Memory B cell (primary cell): ENCODE data around the gene MYO5A.
A peak's percentile ranks its signal among the peaks of the same experiment; 100 is the strongest.

ENCODE experiments used
- ATAC-seq: fragments of 150-1000 bp; cut with Tn5 transposase; 2 replicates; pipeline ENCODE4 v1.10.0; 2021; ENCODE audit warnings: low read depth, mild to moderate bottlenecking, moderate library complexity
- DNase-seq, 2 donors: peaks; one replicate each; pipeline ENCODE4 v3.0.0; 2022; ENCODE audit warnings: low spot score in 2 of 2
- H3K27ac Mint-ChIP-seq: one replicate; pipeline ENCODE4 v1.8.0; 2022; ENCODE audit warnings: mild to moderate bottlenecking, moderate library complexity, mixed read lengths
- H3K27me3 Mint-ChIP-seq: one replicate; pipeline ENCODE4 v1.8.0; 2022; ENCODE audit warnings: mixed read lengths
- H3K36me3 Mint-ChIP-seq: one replicate; pipeline ENCODE4 v1.8.0; 2022; ENCODE audit warnings: mild to moderate bottlenecking, mixed read lengths
- H3K4me1 Mint-ChIP-seq: one replicate; pipeline ENCODE4 v1.8.0; 2022; ENCODE audit warnings: mixed read lengths
- H3K4me3 Mint-ChIP-seq: one replicate; pipeline ENCODE4 v1.8.0; 2022; ENCODE audit warnings: mild to moderate bottlenecking, moderate library complexity, mixed read lengths
- H3K9me3 Mint-ChIP-seq: one replicate; pipeline ENCODE4 v1.8.0; 2022; ENCODE audit warnings: mixed read lengths

Gene MYO5A

DNA sequence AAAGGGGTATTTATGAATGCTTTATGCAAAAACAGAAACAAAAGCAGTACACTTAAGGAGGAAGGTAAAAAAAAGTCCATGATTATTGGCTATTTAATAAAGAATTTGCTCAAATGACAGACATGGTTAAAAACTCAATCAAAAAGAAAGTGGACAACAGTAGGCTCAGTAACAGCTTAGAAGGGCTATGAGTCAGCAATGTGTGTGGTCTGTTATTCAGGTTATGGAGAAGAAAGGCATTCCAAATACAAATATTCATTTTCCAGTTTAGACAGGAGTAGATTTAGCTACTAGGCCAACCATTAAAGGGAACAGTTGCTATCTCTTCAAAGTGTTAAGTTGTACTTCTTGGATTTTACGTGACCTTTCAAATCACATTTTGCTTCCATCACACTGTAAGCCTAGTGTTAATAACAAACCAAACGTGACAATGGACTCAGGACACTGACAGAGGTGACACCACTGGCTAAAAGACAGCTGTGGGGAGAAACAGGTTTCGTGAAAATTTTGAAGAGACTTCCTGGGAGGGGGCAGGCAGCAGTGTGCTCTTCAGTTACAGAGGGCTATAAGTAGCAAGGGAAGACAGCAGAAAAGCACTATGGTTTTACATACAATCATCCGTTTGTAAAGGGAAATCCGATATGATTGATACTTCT lies 191.4 kb downstream of the MYO5A start:
- H3K36me3 Mint-ChIP-seq: peaks cover 20% of the 10 kb centered on the region
- H3K9me3 Mint-ChIP-seq: no peaks in the 10 kb centered on the region
- DNase-seq (no peak), ATAC-seq (no peak)
- H3K4me1 Mint-ChIP-seq: peaks cover 2% of the 10 kb centered on the region
- H3K4me3 Mint-ChIP-seq: no peak overlapping the region
- peak overlapping the region; percentile 60 for H3K27ac Mint-ChIP-seq
- H3K27me3 Mint-ChIP-seq: no peaks in the 10 kb centered on the region

DNA sequence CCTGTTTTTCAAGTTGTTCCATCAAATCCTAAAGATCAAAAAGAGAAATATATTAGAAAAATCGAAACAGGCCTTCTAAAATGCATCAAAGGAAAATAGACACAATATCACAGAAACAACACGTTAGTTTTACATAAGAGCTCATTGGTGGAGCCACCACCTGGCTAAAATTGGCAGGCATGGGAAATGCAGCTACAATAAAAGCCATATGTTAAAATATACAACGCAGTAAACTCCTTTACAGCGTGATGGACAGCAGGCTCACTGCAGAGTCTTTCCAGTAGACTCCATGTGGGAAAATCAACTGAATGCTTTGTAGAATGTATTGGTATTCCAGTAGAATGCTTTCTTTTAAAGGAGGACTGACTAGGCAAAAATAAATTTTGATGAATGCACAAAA lies 192.2 kb downstream of the MYO5A start:
- Mint-ChIP-seq H3K9me3 (no peaks in the 10 kb centered on the region), H3K27ac (peak overlapping the region; percentile 60), H3K36me3 (peaks cover 20% of the 10 kb centered on the region), H3K4me3 (no peak overlapping the region), H3K27me3 (no peaks in the 10 kb centered on the region), H3K4me1 (peaks cover 4% of the 10 kb centered on the region)
- ATAC-seq (no peak), DNase-seq (no peak)

DNA sequence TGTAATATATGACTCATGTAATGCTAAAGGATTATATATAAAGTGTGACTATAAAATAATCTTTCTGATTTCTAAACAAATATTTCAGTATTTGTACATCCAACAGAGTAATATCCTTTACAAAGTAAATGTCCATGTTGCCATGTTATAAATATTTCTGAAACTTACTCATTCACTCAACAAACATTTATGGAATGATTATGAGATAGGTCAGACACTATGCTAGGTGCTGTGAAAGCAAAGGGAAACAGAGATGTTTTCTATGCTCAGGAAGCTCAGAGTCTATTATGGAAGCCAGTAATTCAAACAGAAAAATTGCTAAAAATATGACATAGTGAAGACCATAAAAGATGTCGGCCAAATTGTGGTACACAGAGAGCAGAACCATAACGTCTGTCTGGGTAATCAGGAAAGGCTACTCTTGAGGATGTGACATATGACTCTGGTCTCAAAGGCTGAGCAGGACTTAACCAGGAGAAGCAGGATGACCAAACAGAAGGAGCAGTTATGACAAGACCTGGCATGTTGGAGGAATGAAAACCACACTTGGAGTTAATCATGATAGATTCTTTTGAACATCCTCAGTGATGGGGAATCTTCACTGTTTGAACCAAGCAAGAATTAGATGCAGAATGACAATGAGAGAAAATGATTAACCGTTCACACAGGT lies 194.1 kb downstream of the MYO5A start:
- DNase-seq (no peak), ATAC-seq (no peak)
- peaks cover 7% of the 10 kb centered on the region for H3K4me1 Mint-ChIP-seq
- H3K27me3 Mint-ChIP-seq: no peaks in the 10 kb centered on the region
- H3K27ac Mint-ChIP-seq: no peak overlapping the region
- no peak overlapping the region for H3K4me3 Mint-ChIP-seq
- peaks cover 19% of the 10 kb centered on the region for H3K36me3 Mint-ChIP-seq
- no peaks in the 10 kb centered on the region for H3K9me3 Mint-ChIP-seq

DNA sequence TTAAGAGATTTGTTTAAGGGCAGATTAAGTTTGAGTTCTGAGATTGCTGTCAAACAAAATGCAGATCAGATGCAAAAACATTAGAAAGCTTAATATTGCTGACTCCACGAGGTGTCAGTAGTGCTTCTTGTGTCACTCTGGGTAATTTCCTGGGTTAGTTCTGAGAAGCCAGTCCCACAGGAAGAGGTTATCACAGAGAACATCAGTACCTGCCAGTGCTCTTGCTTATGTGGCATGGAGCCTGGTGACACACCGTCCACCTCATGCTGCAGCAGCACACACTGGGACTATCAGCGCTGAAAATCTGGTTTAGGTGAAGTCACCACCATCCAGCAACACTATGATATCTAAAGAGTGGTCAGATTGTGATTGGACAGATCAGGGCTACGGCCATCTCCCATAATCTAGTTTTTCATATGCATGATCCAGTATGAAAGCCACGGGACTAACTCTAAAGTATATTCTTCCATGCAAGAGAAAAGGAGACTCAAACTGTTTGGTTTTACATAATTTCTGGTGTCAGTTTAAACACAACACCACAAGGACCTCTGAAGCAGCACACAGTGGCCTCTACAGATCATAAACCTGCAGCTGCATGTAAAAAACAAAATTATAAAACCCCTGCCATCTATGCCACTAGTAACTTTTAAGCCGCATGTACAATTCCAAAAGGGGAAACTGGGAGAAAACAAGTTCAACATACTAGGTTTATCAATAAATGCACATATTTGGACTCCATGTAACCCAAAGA lies 197.0 kb downstream of the MYO5A start:
- H3K27me3 Mint-ChIP-seq: no peaks in the 10 kb centered on the region
- peak; percentile 96 for ATAC-seq
- peak; percentile 21 to 37 for DNase-seq
- H3K4me1 Mint-ChIP-seq: peaks cover 7% of the 10 kb centered on the region
- no peaks in the 10 kb centered on the region for H3K9me3 Mint-ChIP-seq
- peak overlapping the region; percentile 86 for H3K27ac Mint-ChIP-seq
- peak overlapping the region; percentile 27 for H3K4me3 Mint-ChIP-seq
- peaks cover 21% of the 10 kb centered on the region for H3K36me3 Mint-ChIP-seq

DNA sequence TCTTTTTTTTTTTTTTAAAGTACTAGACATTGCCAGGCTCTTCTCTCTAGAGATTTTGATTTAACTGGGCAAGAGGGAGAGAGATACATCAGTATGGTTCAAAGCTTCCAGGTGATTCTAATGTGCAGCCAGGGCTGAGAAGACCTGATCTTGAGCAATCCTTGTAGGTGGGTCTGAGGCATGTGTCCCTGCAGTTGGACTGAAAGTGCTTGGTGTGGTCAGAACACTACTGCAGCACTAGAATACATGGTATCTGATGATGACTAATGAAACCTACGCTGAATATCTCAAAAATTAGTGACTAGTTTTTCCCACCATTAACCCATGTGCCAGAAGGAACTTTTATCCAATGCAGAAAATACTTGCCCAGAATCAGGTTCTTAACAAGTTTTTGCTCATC lies 198.7 kb downstream of the MYO5A start:
- no peak overlapping the region for H3K27ac Mint-ChIP-seq
- peaks cover 7% of the 10 kb centered on the region for H3K4me1 Mint-ChIP-seq
- H3K36me3 Mint-ChIP-seq: peaks cover 23% of the 10 kb centered on the region
- ATAC-seq (no peak), DNase-seq (no peak)
- no peaks in the 10 kb centered on the region for H3K9me3 Mint-ChIP-seq
- H3K4me3 Mint-ChIP-seq: no peak overlapping the region
- H3K27me3 Mint-ChIP-seq: no peaks in the 10 kb centered on the region

- Mint-ChIP-seq H3K27me3 (no peaks in the 10 kb centered on the region), H3K4me1 (peaks cover 7% of the 10 kb centered on the region), H3K9me3 (no peaks in the 10 kb centered on the region), H3K27ac (no peak overlapping the region), H3K4me3 (no peak overlapping the region), H3K36me3 (peaks cover 18% of the 10 kb centered on the region)
- DNase-seq (no peak), ATAC-seq (no peak)
Observed at GRCh38 chr15:52329150-52329549, 199.5 kb downstream of the MYO5A start.

DNA sequence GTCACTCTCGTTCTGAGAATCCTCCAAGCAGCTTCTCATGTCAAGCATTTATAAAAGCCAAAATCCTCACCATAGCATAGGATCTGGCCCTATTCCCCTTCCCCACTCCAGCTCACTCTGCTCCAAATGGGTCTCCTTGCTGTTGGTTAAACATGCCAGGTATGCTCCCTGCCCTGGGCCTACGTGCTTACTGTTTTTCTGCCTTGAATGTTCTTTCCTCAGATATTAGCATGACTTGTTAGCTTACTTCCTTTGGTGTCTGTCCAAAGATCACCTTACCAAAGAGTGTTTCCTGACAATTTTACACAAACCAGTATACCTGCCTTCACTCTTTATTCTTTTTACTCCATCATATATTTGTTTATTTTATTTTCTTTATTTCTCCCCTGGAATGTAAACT lies 200.0 kb downstream of the MYO5A start:
- no peak for DNase-seq
- Mint-ChIP-seq H3K36me3 (peaks cover 20% of the 10 kb centered on the region), H3K27ac (no peak overlapping the region), H3K9me3 (no peaks in the 10 kb centered on the region), H3K4me3 (no peak overlapping the region), H3K4me1 (peaks cover 7% of the 10 kb centered on the region), H3K27me3 (no peaks in the 10 kb centered on the region)
- ATAC-seq: no peak

- no peaks in the 10 kb centered on the region for H3K27me3 Mint-ChIP-seq
- peaks cover 7% of the 10 kb centered on the region for H3K4me1 Mint-ChIP-seq
- no peak overlapping the region for H3K27ac Mint-ChIP-seq
- no peaks in the 10 kb centered on the region for H3K9me3 Mint-ChIP-seq
- DNase-seq: no peak
- no peak overlapping the region for H3K4me3 Mint-ChIP-seq
- ATAC-seq: no peak
- H3K36me3 Mint-ChIP-seq: peaks cover 22% of the 10 kb centered on the region
Observed at GRCh38 chr15:52326756-52327155, 201.9 kb downstream of the MYO5A start.

GRCh38 chr15:52324109-52324508 lies 204.6 kb downstream of the MYO5A start:
- DNase-seq: no peak
- Mint-ChIP-seq H3K27ac (no peak overlapping the region), H3K9me3 (no peaks in the 10 kb centered on the region), H3K36me3 (peaks cover 30% of the 10 kb centered on the region), H3K27me3 (no peaks in the 10 kb centered on the region), H3K4me1 (no peaks in the 10 kb centered on the region), H3K4me3 (no peak overlapping the region)
- ATAC-seq: no peak

- H3K36me3 Mint-ChIP-seq: peaks cover 37% of the 10 kb centered on the region
- no peak for ATAC-seq
- no peaks in the 10 kb centered on the region for H3K4me1 Mint-ChIP-seq
- H3K9me3 Mint-ChIP-seq: no peaks in the 10 kb centered on the region
- H3K4me3 Mint-ChIP-seq: no peak overlapping the region
- H3K27ac Mint-ChIP-seq: no peak overlapping the region
- H3K27me3 Mint-ChIP-seq: no peaks in the 10 kb centered on the region
- no peak for DNase-seq
Observed at GRCh38 chr15:52318729-52319500, 209.8 kb downstream of the MYO5A start.

GRCh38 chr15:52317688-52318087 lies 211.0 kb downstream of the MYO5A start:
- Mint-ChIP-seq H3K27ac (no peak overlapping the region), H3K4me3 (no peak overlapping the region), H3K9me3 (no peaks in the 10 kb centered on the region), H3K36me3 (peaks cover 40% of the 10 kb centered on the region), H3K27me3 (no peaks in the 10 kb centered on the region), H3K4me1 (no peaks in the 10 kb centered on the region)
- DNase-seq: no peak
- no peak for ATAC-seq

GRCh38 chr15:52317022-52317421 lies 211.7 kb downstream of the MYO5A start:
- H3K36me3 Mint-ChIP-seq: peaks cover 40% of the 10 kb centered on the region
- no peak overlapping the region for H3K27ac Mint-ChIP-seq
- DNase-seq (no peak), ATAC-seq (no peak)
- H3K27me3 Mint-ChIP-seq: no peaks in the 10 kb centered on the region
- no peak overlapping the region for H3K4me3 Mint-ChIP-seq
- no peaks in the 10 kb centered on the region for H3K9me3 Mint-ChIP-seq
- no peaks in the 10 kb centered on the region for H3K4me1 Mint-ChIP-seq

DNA sequence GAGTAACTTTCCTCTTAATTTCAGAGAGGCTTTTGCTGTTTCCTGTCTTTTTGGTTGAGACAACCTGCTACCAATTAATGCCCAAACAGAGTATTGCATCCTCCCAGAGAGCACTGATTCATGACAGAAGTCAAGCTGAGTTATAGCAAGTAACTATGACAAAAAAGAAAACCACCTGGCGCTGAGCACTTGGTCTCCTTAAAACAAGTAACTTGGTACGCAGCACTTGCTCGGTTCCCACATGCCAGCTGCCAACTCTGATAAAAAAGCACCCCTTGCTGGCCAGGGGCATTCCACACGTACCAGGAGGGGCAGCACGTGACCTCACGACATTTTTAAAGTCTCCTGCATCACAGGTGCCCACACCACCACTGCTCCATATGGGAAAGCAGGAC lies 219.5 kb downstream of the MYO5A start:
- Mint-ChIP-seq H3K4me1 (peaks cover 19% of the 10 kb centered on the region), H3K27me3 (no peaks in the 10 kb centered on the region), H3K9me3 (no peaks in the 10 kb centered on the region), H3K27ac (peak overlapping the region; percentile 65), H3K36me3 (peaks cover 17% of the 10 kb centered on the region), H3K4me3 (peak overlapping the region; percentile 50)
- ATAC-seq (peak; percentile 83), DNase-seq (no peak)
